Breast epithelium (tissue), 3 donors: ENCODE data around the gene HIPK1.

Experiments used
- CTCF ChIP-seq, 3 donors: fragments of 450-650 bp; IDR thresholded peaks; one replicate each; pipeline ENCODE4 v1.5.1; 2016 to 2017; ENCODE audit warnings: antibody characterized with exemption in 3 of 3, mild to moderate bottlenecking in 3 of 3, moderate library complexity in 3 of 3
- POLR2A ChIP-seq: fragments of 450-650 bp; IDR thresholded peaks from one replicate; pipeline ENCODE4 v1.6.1; 2016; ENCODE audit warnings: antibody characterized with exemption, mild to moderate bottlenecking, moderate library complexity
- POLR2AphosphoS5 ChIP-seq, 3 donors: sonication (generic); formaldehyde crosslinking; IDR thresholded peaks; one replicate each; pipeline ENCODE4 v1.6.1; 2017; ENCODE audit warnings: antibody characterized with exemption in 3 of 3

GRCh38 chr1:113922957-113923356, 6.2 kb upstream of the HIPK1 start:
- TF ChIP-seq POLR2A (no peak), CTCF (IDR thresholded peaks at IDR 0.05) (no peak), POLR2AphosphoS5 (IDR thresholded peaks at IDR 0.05) (no peak)
